GM12865 (cell line): ENCODE results near the gene IFI30.

Experiments used
- DNase-seq: peaks from one replicate; pipeline ENCODE4 v3.0.0; 2010; ENCODE audit warnings: low read depth
- H3K4me3 ChIP-seq: 2 replicates; pipeline ENCODE4 v1.5.1; 2011; ENCODE audit warnings: mild to moderate bottlenecking, low read depth, low read length, control low read depth
- CTCF ChIP-seq: IDR thresholded peaks from 2 replicates; pipeline ENCODE4 v1.5.1; 2011; ENCODE audit warnings: low read length, control low read depth, low read depth, inconsistent platforms; ENCODE audit not compliant: insufficient read depth; ENCODE audit errors: missing control alignments

IFI30 gene

GRCh38 chr19:18183529-18183928 lies 9.9 kb downstream of the IFI30 start:
- no peak for DNase-seq
- TF ChIP-seq CTCF = no peak
- H3K4me3 ChIP-seq = no peak overlapping the region

GRCh38 chr19:18185538-18185937 lies 11.9 kb downstream of the IFI30 start:
- no peak for DNase-seq
- no peak for TF ChIP-seq CTCF
- H3K4me3 ChIP-seq = no peak overlapping the region

GRCh38 chr19:18190278-18190677 lies 16.7 kb downstream of the IFI30 start:
- DNase-seq = no peak
- no peak for TF ChIP-seq CTCF

GRCh38 chr19:18191640-18192062 lies 18.0 kb downstream of the IFI30 start:
- no peak for DNase-seq
- peak overlapping the region; percentile 71; the same call in 1 of the 2 replicates for H3K4me3 ChIP-seq
- no peak for TF ChIP-seq CTCF

More at GRCh38 chr19:18190278-18190677, 16.7 kb downstream of the IFI30 start:
- H3K4me3 ChIP-seq = no peak overlapping the region

GRCh38 chr19:18192673-18193387 lies 19.2 kb downstream of the IFI30 start, which contains the start of gene MPV17L2:
TSS of gene MPV17L2 (plus strand) at chr19:18193218. CDS start at chr19:18193282, 64 bp downstream.
- peak; percentile 100 for DNase-seq
- TF ChIP-seq CTCF = no peak
- H3K4me3 ChIP-seq = peak within 1 kb of the TSS; percentile 71

GRCh38 chr19:18193388-18194180 lies 20.0 kb downstream of the IFI30 start:
- H3K4me3 ChIP-seq = peak overlapping the region; percentile 58
- no peak for TF ChIP-seq CTCF
- DNase-seq = no peak
